ENCODE measurements around the gene RASA3. TPM values are rescaled to one million over a fixed set of nuclear protein-coding genes. Genes with fewer than 3 reads are reported as not detected.
"Not testable (repeated sequence)": the region's sequence is repeated elsewhere in the genome, so short reads cannot be mapped to it uniquely, and the experiment has no call there.

The RASA3 gene
- total and polyA plus RNA-seq, 9 of the 15 experiments (the other 6 are each of a cell fraction or from before 2014, with no cell fraction given): 0.72 to 25.3 (median 14.4) TPM

DNA sequence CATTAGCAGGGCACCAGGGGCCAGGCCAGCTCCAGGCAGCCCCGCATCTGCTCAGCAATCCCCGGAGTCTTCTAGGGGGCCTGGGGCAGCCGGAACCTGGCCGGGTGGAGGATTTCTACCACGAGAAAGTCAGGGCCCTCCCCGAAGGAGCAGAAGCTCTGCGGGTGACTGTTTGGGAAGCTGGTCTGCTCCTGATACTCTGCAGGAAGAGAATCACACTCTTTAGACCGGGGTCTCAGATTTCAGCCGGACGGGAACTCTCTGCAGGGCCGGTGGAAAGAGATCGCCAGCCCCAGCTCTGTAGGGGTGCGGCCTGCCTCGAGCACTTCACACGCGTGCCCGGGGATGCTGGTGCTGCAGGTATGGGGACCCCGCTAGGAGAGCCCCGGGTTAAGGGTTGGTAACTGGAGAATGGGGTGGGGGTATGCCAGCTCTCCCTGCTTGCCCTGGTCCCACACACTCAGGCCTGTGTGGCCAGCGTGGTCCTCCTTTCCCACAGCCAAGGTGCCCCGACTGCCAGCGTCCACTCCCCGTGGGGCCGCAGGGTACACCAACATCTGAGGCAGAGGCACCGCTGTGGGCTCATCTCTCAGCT, 20.1 kb downstream of the RASA3 start (continued):
- TF ChIP-seq, protein P1, sequence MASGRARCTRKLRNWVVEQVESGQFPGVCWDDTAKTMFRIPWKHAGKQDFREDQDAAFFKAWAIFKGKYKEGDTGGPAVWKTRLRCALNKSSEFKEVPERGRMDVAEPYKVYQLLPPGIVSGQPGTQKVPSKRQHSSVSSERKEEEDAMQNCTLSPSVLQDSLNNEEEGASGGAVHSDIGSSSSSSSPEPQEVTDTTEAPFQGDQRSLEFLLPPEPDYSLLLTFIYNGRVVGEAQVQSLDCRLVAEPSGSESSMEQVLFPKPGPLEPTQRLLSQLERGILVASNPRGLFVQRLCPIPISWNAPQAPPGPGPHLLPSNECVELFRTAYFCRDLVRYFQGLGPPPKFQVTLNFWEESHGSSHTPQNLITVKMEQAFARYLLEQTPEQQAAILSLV (tag; IDR thresholded peaks at IDR 0.05): no peak
- no peak for TF ChIP-seq MAFF (IDR thresholded peaks at IDR 0.05; ENCODE audit: low read length)

DNA sequence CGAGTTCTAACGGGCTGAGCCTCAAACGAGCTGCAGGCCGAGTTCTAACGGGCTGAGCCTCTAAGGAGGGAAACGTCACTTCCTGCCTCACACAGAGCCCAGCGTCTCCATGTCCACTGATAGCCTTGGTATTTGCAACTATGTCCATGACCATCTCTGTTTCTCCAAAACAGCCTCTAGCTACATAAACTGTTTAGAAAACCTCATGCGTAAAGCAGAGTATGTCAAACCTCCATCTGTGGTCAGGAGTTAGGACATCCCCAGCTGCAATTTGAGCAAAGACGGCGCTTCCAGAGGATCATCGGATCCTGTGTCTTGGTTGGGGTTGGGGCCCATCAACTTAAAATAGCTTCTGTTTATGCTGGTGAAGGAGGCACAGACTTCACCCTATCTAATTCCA, 20.8 kb downstream of the RASA3 start:
- H4K20me1 ChIP-seq (replicated peaks; ENCODE audit: control insufficient read depth, insufficient read depth, low read length): no peaks in the 10 kb centered on the region
- ATAC-seq (no peak), FAIRE-seq (no peak), DNase-seq (ENCODE audit: extremely low read depth in 1 of 4, low spot score in 3 of 4) (no peak)
- no peak overlapping the region for H3K4me3 ChIP-seq
- H3K79me2 ChIP-seq (ENCODE audit: control insufficient read depth, insufficient read depth, low read length): peaks cover 55% of the 10 kb centered on the region
- no peak overlapping the region for H3K4me2 ChIP-seq (ENCODE audit: insufficient read depth, low read length)
- H3K27ac ChIP-seq (ENCODE audit: extremely low read depth, low read depth, low read length): no peak overlapping the region
- in situ Hi-C loops (cut with MboI): no loop called here
- H3K9ac ChIP-seq (ENCODE audit: insufficient read depth in 1 of 2, low read depth in 2 of 2, low read length in 2 of 2): no peak overlapping the region
- H2AFZ ChIP-seq (ENCODE audit: low read depth, low read length): no peak overlapping the region
- H3K9me3 ChIP-seq (replicated peaks; ENCODE audit: control insufficient read depth, insufficient read depth, low read depth, low read length): no peaks in the 10 kb centered on the region
- BruUV-seq (replicated peaks): no TSS peak
- H3K4me1 ChIP-seq (replicated peaks in 1 of 2; ENCODE audit: control insufficient read depth in 2 of 2, insufficient read depth in 2 of 2, low read length in 2 of 2): peaks cover 11 to 56% of the 10 kb centered on the region in 2 experiments
- no peaks in the 10 kb centered on the region for H3K27me3 ChIP-seq (ENCODE audit: control insufficient read depth in 2 of 2, insufficient read depth in 2 of 2, low read length in 2 of 2)
- ChIA-PET POLR2A (interaction anchor here (0.6 kb wide), 1 partner anchor 455 kb away, joined by 3 read pairs; no protein-coding TSS in a partner anchor), CTCF (ENCODE audit: low intra/inter-chr PET ratio) (no interaction called here)
- TF ChIP-seq ZNF224 (CRISPR knock-in tag; IDR thresholded peaks at IDR 0.05) (no peak), PHB2 (IDR thresholded peaks at IDR 0.05; ENCODE audit: low read depth) (no peak), TEAD1 (CRISPR knock-in tag; IDR thresholded peaks at IDR 0.05) (no peak), ZNF324 (CRISPR knock-in tag; IDR thresholded peaks at IDR 0.05) (no peak)
- intact Hi-C loops (cut with micrococcal nuclease): no loop called here
- 64% methylated on average over 9 of the region's 11 CpGs for WGBS (ENCODE audit: insufficient coverage, low coverage, missing lambda C conversion rate)
- H3K9me1 ChIP-seq (ENCODE audit: control insufficient read depth, insufficient read depth, low read length): peaks cover 3% of the 10 kb centered on the region
- H3K36me3 ChIP-seq (ENCODE audit: control insufficient read depth, insufficient read depth, low read length): 0 out of 3 replicates have a peak, but pooled peaks cover 9% of the 10 kb centered on the region

DNA sequence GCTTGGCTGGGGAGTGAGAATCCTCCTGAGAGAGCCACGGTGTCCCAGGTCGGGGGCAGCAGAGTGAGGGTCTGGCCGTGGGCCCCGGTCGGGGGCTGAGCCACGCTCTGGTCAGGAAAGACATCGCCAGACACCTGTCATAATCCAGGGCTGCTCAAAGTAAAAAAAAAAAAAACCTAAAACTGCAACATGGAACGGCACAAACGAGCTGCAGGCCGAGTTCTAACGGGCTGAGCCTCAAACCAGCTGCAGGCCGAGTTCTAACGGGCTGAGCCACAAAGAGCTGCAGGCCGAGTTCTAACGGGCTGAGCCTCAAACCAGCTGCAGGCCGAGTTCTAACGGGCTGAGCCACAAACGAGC, 21.6 kb downstream of the RASA3 start:
- H3K9ac ChIP-seq (ENCODE audit: insufficient read depth in 1 of 2, low read depth in 2 of 2, low read length in 2 of 2); intact Hi-C loops (cut with micrococcal nuclease); H3K27ac ChIP-seq (ENCODE audit: extremely low read depth, low read depth, low read length); H2AFZ ChIP-seq (ENCODE audit: low read depth, low read length); H3K27me3 ChIP-seq (ENCODE audit: control insufficient read depth in 2 of 2, insufficient read depth in 2 of 2, low read length in 2 of 2); POLR2A ChIA-PET; DNase-seq (ENCODE audit: extremely low read depth in 1 of 4, low spot score in 3 of 4); BruUV-seq (replicated peaks); H3K9me1 ChIP-seq (ENCODE audit: control insufficient read depth, insufficient read depth, low read length); ATAC-seq; in situ Hi-C loops (cut with MboI); FAIRE-seq; CTCF ChIA-PET (ENCODE audit: low intra/inter-chr PET ratio); H3K4me3 ChIP-seq; H4K20me1 ChIP-seq (replicated peaks; ENCODE audit: control insufficient read depth, insufficient read depth, low read length); H3K36me3 ChIP-seq (ENCODE audit: control insufficient read depth, insufficient read depth, low read length); H3K4me2 ChIP-seq (ENCODE audit: insufficient read depth, low read length); H3K9me3 ChIP-seq (replicated peaks; ENCODE audit: control insufficient read depth, insufficient read depth, low read depth, low read length): not testable (repeated sequence)
- H3K4me1 ChIP-seq (replicated peaks in 1 of 2; ENCODE audit: control insufficient read depth in 2 of 2, insufficient read depth in 2 of 2, low read length in 2 of 2): peaks cover 9 to 53% of the 10 kb centered on the region in 2 experiments
- 66% methylated on average over 8 of the region's 18 CpGs for WGBS (ENCODE audit: insufficient coverage, low coverage, missing lambda C conversion rate)
- peaks cover 51% of the 10 kb centered on the region for H3K79me2 ChIP-seq (ENCODE audit: control insufficient read depth, insufficient read depth, low read length)

Measured in K562 (cell line).